A673 (cell line): ENCODE data around the gene LYL1. TPM values are rescaled to one million over a fixed set of nuclear protein-coding genes. Genes with fewer than 3 reads are reported as not detected.

Experiments used
- BruUV-seq: library from RNA; stranded (reverse); fragments of 400-500 nt; replicated peaks from 2 replicates; lab custom pipeline; 2021; lab: Mats Ljungman, UMichigan
- CTCF ChIA-PET: fragments of 300-600 bp; sonication (Branson Sonifier 250); formaldehyde crosslinking; loops from one replicate; lab custom pipeline; 2022; ENCODE audit warnings: antibody characterized with exemption; lab: Charles Lee
- POLR2A ChIA-PET: fragments of 300-600 bp; sonication (Branson Sonifier 250); formaldehyde crosslinking; loops from one replicate; lab custom pipeline; 2022; ENCODE audit warnings: antibody characterized with exemption; ENCODE audit not compliant: low non-redundant PET; lab: Charles Lee
- DNase-seq: peaks from one replicate; pipeline ENCODE4 v3.0.0-alpha.2; 2015; ENCODE audit warnings: low spot score
- H3K27ac ChIP-seq: fragments of 200-600 bp; sonication (generic); 2 replicates; pipeline ENCODE4 v1.5.1; 2016; ENCODE audit warnings: mixed run types, low read depth, mild to moderate bottlenecking, mixed read lengths, antibody characterized with exemption, low read length; ENCODE audit not compliant: poor library complexity, severe bottlenecking
- H3K27me3 ChIP-seq: fragments of 200-600 bp; sonication (generic); replicated peaks from 2 replicates; pipeline ENCODE4 v1.6.1; 2017; ENCODE audit warnings: mixed run types, low read depth, mild to moderate bottlenecking, mixed read lengths, antibody characterized with exemption, low read length; ENCODE audit not compliant: insufficient read depth, poor library complexity
- H3K36me3 ChIP-seq: fragments of 200-600 bp; sonication (generic); 2 replicates; pipeline ENCODE4 v1.6.1; 2016; ENCODE audit warnings: mixed run types, mild to moderate bottlenecking, mixed read lengths, antibody characterized with exemption, low read length; ENCODE audit not compliant: insufficient read depth, poor library complexity, severe bottlenecking
- H3K4me1 ChIP-seq: fragments of 200-600 bp; sonication (generic); 2 replicates; pipeline ENCODE4 v1.6.1; 2017; ENCODE audit warnings: mixed run types, mild to moderate bottlenecking, mixed read lengths, antibody characterized with exemption, low read length; ENCODE audit not compliant: insufficient read depth, poor library complexity, severe bottlenecking
- H3K4me3 ChIP-seq: fragments of 200-600 bp; sonication (generic); 2 replicates; pipeline ENCODE4 v1.5.1; 2016; ENCODE audit warnings: low read depth, mixed run types, mild to moderate bottlenecking, mixed read lengths, low read length; ENCODE audit not compliant: poor library complexity, severe bottlenecking
- H3K9me3 ChIP-seq: fragments of 200-600 bp; sonication (generic); 2 replicates; pipeline ENCODE4 v1.6.1; 2016; ENCODE audit warnings: mixed run types, low read depth, mild to moderate bottlenecking, mixed read lengths, antibody characterized with exemption, low read length; ENCODE audit not compliant: poor library complexity, severe bottlenecking
- EZH2 ChIP-seq: fragments of 200-600 bp; sonication (generic); IDR thresholded peaks from 2 replicates; pipeline ENCODE4 v1.6.1; 2017; ENCODE audit warnings: borderline replicate concordance, low read depth, mild to moderate bottlenecking, mixed read lengths, antibody characterized with exemption, low read length; ENCODE audit not compliant: poor library complexity, severe bottlenecking
- intact Hi-C: fragments of 100-400 bp; cut with micrococcal nuclease; formaldehyde crosslinking; loops from one replicate; pipeline ENCODE4 v1.10.0; 2022; ENCODE audit not compliant: unreplicated experiment
- total RNA-seq: library from RNA; stranded (reverse); gene quantifications from 2 replicates; pipeline ENCODE4 v1.2.3, GENCODE V29; 2021
- TF ChIP-seq, protein P1 (sequence below): fragments of 300-800, 200-600 bp; sonication (generic); conservative IDR thresholded peaks from 2 replicates; pipeline ENCODE4 v1.5.1; 2017; ENCODE audit warnings: low read depth, mild to moderate bottlenecking, antibody characterized with exemption, low read length, moderate library complexity, mixed read lengths

LYL1 gene
- total RNA-seq, 1 experiment from 2014 or later: not detected

DNA sequence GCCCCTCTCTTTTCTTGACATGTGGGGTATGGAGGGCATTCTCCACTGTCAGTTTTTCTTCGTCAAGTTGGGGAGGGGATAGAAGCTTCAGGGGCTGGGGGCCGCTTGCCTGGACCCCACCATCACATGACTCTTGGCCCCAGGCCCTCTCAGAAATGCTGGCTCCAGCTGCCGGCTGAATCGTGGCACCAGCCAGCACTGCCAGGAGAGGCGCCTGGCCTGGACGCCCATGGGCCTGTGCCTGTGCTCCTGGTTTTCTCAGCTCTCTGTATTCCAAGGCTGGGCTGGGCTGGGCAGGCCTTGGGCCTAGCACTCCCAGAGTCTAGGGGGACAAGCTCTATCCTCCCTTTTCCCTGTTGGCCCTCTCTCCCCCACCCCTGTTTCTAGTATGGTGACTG is 38.6 kb downstream of the LYL1 start:
- CTCF ChIA-PET: no interaction called here
- Histone ChIP-seq H3K4me3 (no peak overlapping the region), H3K27ac (no peak overlapping the region), H3K4me1 (peaks cover 18% of the 10 kb centered on the region), H3K27me3 (no peaks in the 10 kb centered on the region), H3K9me3 (no peaks in the 10 kb centered on the region), H3K36me3 (no peaks in the 10 kb centered on the region)
- intact Hi-C loops: no loop called here
- POLR2A ChIA-PET: no interaction called here
- BruUV-seq: no TSS peak
- TF ChIP-seq, protein P1, sequence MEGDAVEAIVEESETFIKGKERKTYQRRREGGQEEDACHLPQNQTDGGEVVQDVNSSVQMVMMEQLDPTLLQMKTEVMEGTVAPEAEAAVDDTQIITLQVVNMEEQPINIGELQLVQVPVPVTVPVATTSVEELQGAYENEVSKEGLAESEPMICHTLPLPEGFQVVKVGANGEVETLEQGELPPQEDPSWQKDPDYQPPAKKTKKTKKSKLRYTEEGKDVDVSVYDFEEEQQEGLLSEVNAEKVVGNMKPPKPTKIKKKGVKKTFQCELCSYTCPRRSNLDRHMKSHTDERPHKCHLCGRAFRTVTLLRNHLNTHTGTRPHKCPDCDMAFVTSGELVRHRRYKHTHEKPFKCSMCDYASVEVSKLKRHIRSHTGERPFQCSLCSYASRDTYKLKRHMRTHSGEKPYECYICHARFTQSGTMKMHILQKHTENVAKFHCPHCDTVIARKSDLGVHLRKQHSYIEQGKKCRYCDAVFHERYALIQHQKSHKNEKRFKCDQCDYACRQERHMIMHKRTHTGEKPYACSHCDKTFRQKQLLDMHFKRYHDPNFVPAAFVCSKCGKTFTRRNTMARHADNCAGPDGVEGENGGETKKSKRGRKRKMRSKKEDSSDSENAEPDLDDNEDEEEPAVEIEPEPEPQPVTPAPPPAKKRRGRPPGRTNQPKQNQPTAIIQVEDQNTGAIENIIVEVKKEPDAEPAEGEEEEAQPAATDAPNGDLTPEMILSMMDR: no peak
- TF ChIP-seq EZH2: no peak
- DNase-seq: no peak

DNA sequence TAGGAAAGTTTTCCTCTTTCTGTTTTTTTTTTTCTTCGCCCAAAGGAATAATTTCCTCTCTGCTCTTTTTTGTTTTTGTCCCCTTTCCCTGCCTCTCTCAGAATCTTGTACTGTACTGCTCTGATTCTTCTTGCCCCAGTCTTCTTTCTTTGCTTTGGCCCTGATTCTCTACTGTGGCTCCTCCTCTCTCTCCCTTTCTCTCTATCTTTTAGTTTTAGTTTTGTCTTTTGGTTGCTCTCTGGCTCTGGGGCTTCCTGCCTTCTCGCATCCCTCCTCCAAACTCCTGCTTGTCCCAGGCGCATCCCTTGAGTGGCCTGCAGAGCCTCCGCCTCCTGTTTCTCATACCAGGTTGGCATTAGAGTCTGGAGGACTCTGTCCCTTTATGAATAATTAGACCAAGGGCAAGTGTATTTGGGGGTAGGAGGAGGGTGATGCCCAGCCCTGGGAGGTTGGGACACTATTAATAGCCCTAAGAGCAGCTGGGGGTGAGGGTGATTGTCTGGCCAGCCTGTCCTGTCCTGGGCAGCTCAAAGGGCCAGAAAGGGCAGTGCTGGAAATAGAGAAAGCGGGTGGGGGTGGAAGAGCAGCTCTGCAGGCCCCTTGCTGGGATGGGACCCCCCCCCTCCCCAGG is 39.1 kb downstream of the LYL1 start:
- Histone ChIP-seq H3K36me3 (no peaks in the 10 kb centered on the region), H3K4me3 (no peak overlapping the region), H3K4me1 (peaks cover 23% of the 10 kb centered on the region), H3K27ac (no peak overlapping the region), H3K27me3 (no peaks in the 10 kb centered on the region), H3K9me3 (no peaks in the 10 kb centered on the region)
- intact Hi-C loops: no loop called here
- CTCF ChIA-PET: no interaction called here
- DNase-seq: no peak
- BruUV-seq: no TSS peak
- TF ChIP-seq EZH2: no peak
- TF ChIP-seq, protein P1: no peak
- POLR2A ChIA-PET: no interaction called here

DNA sequence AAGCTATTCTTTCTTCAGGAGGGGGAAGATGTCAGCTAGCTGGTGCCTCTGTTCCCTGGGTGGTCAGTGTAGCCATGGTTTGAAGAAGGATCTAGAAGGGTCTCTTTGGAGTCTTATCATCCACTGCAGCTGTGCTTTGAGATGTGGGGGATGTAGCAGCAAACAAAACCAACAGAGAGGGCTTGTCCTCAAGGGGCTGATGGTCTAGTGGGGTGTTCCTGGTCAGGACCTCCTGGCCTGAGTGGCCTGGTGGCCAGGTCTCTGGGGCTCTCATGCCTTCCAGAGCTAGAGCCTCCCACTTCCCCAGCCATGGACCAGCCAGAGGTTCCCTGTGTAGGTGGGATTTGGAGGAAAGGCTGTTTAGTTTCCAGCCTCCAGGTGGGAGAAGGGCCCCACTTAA is 40.3 kb downstream of the LYL1 start:
- BruUV-seq: no TSS peak
- CTCF ChIA-PET: interaction anchor here (1.1 to 2.7 kb wide), 4 partner anchors 29 to 97 kb away, joined by 3 to 20 read pairs (median 12); no protein-coding TSS in a partner anchor
- Histone ChIP-seq H3K4me1 (peaks cover 34% of the 10 kb centered on the region), H3K9me3 (no peaks in the 10 kb centered on the region), H3K27ac (no peak overlapping the region), H3K36me3 (no peaks in the 10 kb centered on the region), H3K27me3 (no peaks in the 10 kb centered on the region), H3K4me3 (no peak overlapping the region)
- POLR2A ChIA-PET: interaction anchor here (0.6 kb wide), 1 partner anchor 11 kb away, joined by 3 read pairs; no protein-coding TSS in a partner anchor
- TF ChIP-seq, protein P1: no peak
- intact Hi-C loops: no loop called here
- no peak for DNase-seq
